ENCODE results near the gene PPP2R5E.
"Not testable (repeated sequence)": the region's sequence is repeated elsewhere in the genome, so short reads cannot be mapped to it uniquely, and the experiment has no call there.

- not testable (repeated sequence) for TF ChIP-seq POLR2AphosphoS5 (IDR thresholded peaks at IDR 0.05; ENCODE audit: low read depth, low read length); CTCF (IDR thresholded peaks at IDR 0.05); TCF7L2 (IDR thresholded peaks at IDR 0.05; ENCODE audit: low read depth, low read length); SIN3A (IDR thresholded peaks at IDR 0.05; ENCODE audit: borderline replicate concordance, insufficient read depth, low read depth, low read length); REST (IDR thresholded peaks at IDR 0.05; ENCODE audit: insufficient read depth in 1 of 2, low read depth in 2 of 2, low read length in 1 of 2)
Measured at GRCh38 chr14:63522511-63522910, 20.7 kb downstream of the PPP2R5E start.
